Uterus (tissue), 4 donors: Measurements from ENCODE around the gene ZNF644. TPM values are rescaled to one million over a fixed set of nuclear protein-coding genes. Genes with fewer than 3 reads are reported as not detected.

Experiments used
- DNase-seq, 2 donors: peaks; one replicate each; pipeline ENCODE4 v3.0.0-alpha.2; 2019 to 2020
- H3K27ac ChIP-seq, 2 donors: fragments of 200-600 bp; sonication (generic); 1 replicate in 1 of 2; 2 replicates in 1 of 2; pipeline ENCODE4 v1.5.1; 2016 to 2018
- H3K27me3 ChIP-seq, 2 donors: fragments of 200-600 bp; sonication (generic); one replicate each; pipeline ENCODE4 v1.5.1; 2018 to 2019; ENCODE audit warnings: control low read depth in 1 of 2
- H3K36me3 ChIP-seq, 2 donors: fragments of 200-600 bp; sonication (generic); one replicate each; pipeline ENCODE4 v1.5.1; 2019; ENCODE audit warnings: control low read depth in 1 of 2
- H3K4me1 ChIP-seq, 2 donors: fragments of 200-600 bp; sonication (generic); one replicate each; pipeline ENCODE4 v1.5.1; 2018 to 2019; ENCODE audit warnings: control low read depth in 1 of 2
- H3K4me3 ChIP-seq, 2 donors: fragments of 200-600 bp; sonication (generic); 1 replicate in 1 of 2; 2 replicates in 1 of 2; pipeline ENCODE4 v1.5.1; 2018 to 2019; ENCODE audit warnings: mild to moderate bottlenecking in 1 of 2
- H3K9me3 ChIP-seq, 2 donors: fragments of 200-600 bp; sonication (generic); one replicate each; pipeline ENCODE4 v1.5.1; 2019; ENCODE audit warnings: control low read depth in 1 of 2
- POLR2A ChIP-seq, 2 donors: fragments of 450-650 bp; IDR thresholded peaks; one replicate each; pipeline ENCODE4 v1.6.1; 2016; ENCODE audit warnings: antibody characterized with exemption in 2 of 2, mild to moderate bottlenecking in 1 of 2, moderate library complexity in 1 of 2
- intact Hi-C: fragments of 100-400 bp; cut with DNase I; formaldehyde crosslinking; loops from one replicate; pipeline ENCODE4 v1.15.1; 2023; ENCODE audit warnings: low total_unique reads
- total RNA-seq, 4 donors: library from RNA; depleted of rRNA in 3 of 4; stranded (reverse); fragments of >200 nt in 3 of 4; gene quantifications; one replicate each; pipeline versions ENCODE4 v1.1.0 to v1.2.4, GENCODE V29; 2014 to 2023
- TF ChIP-seq, protein P1 (sequence below), 4 experiments: fragments of 200-600 bp in 2 of 4; fragments of 450-650 bp in 2 of 4; sonication (generic) in 2 of 4; IDR thresholded peaks; one replicate each; pipeline ENCODE4 v1.5.1; 2016 to 2019; ENCODE audit warnings: antibody characterized with exemption in 4 of 4, mild to moderate bottlenecking in 2 of 4, moderate library complexity in 1 of 4
- donor health status: DM: yes; HTN: yes; CAD: no.

Gene ZNF644
- total RNA-seq, 4 donors from 2014 or later, result 51.7 to 167 (median 93.3) TPM

DNA sequence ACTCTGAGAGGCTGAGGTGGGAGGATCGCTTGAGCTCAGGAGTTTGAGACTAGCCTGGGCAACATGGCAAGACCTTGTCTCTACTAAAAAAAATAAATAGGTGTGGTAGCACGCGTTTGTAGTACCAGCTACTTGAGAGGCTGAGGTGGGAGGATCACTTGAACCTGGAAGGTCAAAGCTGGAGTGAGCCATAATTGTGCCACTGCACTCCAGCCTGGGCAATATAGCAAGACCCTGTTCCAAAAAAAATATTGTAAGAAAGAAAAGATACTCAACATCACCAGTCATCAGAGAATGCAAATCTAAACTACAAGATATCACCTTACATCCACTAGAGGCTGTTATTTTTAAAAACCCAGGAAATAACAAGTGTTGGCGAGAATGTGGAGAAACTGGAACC, 32.5 kb downstream of the ZNF644 start:
- no peaks in the 10 kb centered on the region for H3K4me1 ChIP-seq
- intact Hi-C loops, result no loop called here
- DNase-seq, result no peak
- TF ChIP-seq POLR2A (IDR thresholded peaks at IDR 0.05), result no peak
- TF ChIP-seq, protein P1, sequence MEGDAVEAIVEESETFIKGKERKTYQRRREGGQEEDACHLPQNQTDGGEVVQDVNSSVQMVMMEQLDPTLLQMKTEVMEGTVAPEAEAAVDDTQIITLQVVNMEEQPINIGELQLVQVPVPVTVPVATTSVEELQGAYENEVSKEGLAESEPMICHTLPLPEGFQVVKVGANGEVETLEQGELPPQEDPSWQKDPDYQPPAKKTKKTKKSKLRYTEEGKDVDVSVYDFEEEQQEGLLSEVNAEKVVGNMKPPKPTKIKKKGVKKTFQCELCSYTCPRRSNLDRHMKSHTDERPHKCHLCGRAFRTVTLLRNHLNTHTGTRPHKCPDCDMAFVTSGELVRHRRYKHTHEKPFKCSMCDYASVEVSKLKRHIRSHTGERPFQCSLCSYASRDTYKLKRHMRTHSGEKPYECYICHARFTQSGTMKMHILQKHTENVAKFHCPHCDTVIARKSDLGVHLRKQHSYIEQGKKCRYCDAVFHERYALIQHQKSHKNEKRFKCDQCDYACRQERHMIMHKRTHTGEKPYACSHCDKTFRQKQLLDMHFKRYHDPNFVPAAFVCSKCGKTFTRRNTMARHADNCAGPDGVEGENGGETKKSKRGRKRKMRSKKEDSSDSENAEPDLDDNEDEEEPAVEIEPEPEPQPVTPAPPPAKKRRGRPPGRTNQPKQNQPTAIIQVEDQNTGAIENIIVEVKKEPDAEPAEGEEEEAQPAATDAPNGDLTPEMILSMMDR (IDR thresholded peaks at IDR 0.05), result no peak
- H3K4me3 ChIP-seq, result no peak overlapping the region
- peaks cover 0 to 5% of the 10 kb centered on the region in 2 donors for H3K9me3 ChIP-seq
- no peaks in the 10 kb centered on the region for H3K27me3 ChIP-seq
- no peak overlapping the region for H3K27ac ChIP-seq
- no peaks in the 10 kb centered on the region for H3K36me3 ChIP-seq

DNA sequence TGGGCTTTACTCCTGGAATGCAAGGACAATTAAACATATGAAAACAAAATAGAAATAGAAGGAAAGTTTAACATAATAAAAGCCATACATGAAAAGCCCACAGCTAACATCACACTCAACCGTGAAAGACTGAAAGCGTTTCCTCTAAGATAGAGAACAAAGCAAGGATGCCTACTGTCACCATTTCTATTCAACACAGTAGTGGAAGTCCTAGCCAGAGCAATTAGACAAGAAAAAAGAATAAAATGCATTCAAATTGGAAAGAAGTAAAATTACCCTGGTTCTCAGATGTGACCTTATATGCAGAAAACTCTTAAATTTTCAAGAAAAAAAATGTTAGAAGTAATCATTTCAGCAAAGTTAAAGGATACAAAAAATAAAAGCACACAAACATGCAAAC, 34.0 kb downstream of the ZNF644 start:
- Histone ChIP-seq H3K36me3 (no peaks in the 10 kb centered on the region), H3K4me3 (no peak overlapping the region), H3K27ac (no peak overlapping the region), H3K4me1 (no peaks in the 10 kb centered on the region), H3K27me3 (no peaks in the 10 kb centered on the region), H3K9me3 (peaks cover 0 to 5% of the 10 kb centered on the region in 2 donors)
- TF ChIP-seq, protein P1 (IDR thresholded peaks at IDR 0.05), result no peak
- no peak for TF ChIP-seq POLR2A (IDR thresholded peaks at IDR 0.05)
- DNase-seq, result no peak
- intact Hi-C loops, result no loop called here

DNA sequence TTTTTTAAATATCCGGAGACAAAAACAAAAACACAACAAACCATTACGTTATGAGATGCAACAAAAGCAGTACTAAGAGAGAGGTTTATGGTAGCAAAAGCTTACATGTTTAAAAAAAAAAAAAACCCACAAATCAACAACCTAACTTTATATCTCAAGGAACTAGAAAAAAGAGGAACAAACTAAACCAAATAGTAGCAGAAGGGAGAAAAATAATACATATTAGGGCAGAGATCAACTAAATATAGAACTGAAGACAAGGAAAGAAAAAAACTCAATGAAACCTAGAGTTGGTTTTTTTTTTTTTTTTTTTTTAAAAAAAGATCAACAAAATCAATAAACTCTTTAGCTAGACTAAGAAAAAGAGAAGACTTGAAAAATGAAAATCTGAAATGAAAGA, 34.9 kb downstream of the ZNF644 start:
- intact Hi-C loops, result no loop called here
- H3K27me3 ChIP-seq, result no peaks in the 10 kb centered on the region
- peaks cover 0 to 5% of the 10 kb centered on the region in 2 donors for H3K9me3 ChIP-seq
- H3K4me3 ChIP-seq, result no peak overlapping the region
- no peak overlapping the region for H3K27ac ChIP-seq
- no peaks in the 10 kb centered on the region for H3K36me3 ChIP-seq
- TF ChIP-seq, protein P1 (IDR thresholded peaks at IDR 0.05), result no peak
- no peak for TF ChIP-seq POLR2A (IDR thresholded peaks at IDR 0.05)
- no peak for DNase-seq
- H3K4me1 ChIP-seq, result no peaks in the 10 kb centered on the region

DNA sequence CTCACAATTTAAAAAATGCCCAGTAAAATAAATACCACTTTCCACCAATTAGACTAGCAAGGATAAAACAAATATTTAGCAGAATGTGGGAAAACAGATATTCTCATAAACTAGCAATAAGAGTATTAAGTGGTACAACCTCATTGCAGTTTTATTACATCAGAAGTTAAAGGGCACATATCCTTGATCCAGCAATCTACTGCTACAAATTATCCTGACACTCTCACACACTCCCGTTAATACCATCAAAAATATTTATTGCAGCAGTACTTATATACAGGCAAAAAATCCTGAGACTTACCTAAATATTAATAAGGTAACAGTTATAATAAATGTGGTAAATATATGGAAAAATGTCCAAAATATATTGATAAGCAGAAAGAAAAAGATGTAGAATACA, 44.3 kb downstream of the ZNF644 start:
- DNase-seq, result no peak
- TF ChIP-seq, protein P1 (IDR thresholded peaks at IDR 0.05), result no peak
- no peak for TF ChIP-seq POLR2A (IDR thresholded peaks at IDR 0.05)
- no peak overlapping the region for H3K27ac ChIP-seq
- H3K36me3 ChIP-seq, result no peaks in the 10 kb centered on the region
- no peak overlapping the region for H3K4me3 ChIP-seq
- H3K9me3 ChIP-seq, result no peaks in the 10 kb centered on the region
- no peaks in the 10 kb centered on the region for H3K27me3 ChIP-seq
- no peaks in the 10 kb centered on the region for H3K4me1 ChIP-seq
- intact Hi-C loops, result no loop called here

DNA sequence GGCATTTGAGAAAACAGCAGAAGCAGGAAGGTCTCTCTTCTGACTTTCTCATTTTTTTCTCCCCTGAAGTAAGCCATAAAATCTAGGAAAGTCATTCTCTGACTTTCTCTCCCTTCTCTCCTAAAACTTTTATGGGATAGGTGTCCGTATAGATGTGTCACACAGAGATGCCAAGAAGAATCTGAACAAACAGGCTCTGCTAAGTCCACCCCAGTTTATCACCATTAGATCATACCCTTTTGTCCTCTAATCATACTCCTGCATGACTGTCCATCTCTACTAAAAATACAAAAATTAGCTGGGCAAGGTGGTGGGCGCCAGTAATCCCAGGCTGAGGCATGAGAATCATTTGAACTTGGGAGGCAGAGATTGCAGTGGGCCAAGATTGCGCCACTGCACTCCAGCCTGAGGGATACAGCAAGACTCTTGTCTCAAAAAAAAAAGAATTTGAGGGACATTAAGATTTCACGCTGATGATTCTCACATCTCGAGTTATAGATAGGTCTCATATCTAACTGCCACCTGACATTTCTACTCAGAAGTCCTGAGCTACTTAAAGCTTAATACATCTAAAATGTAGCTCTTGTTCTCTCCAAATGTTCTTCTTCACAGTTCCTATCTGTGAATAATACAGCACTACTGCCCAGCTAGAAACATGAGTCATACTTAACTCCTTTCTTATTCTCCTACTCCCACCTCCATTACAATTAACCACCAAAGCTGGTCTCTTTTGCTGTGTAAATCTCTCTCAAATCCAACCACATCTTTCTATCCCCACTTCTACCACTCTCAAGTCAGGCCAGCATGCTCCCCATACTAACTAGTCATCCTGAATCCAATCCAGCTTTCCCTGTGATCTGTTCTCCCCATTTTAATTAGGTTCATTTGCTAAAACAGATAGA, 47.7 kb downstream of the ZNF644 start:
- Histone ChIP-seq H3K9me3 (no peaks in the 10 kb centered on the region), H3K4me1 (no peaks in the 10 kb centered on the region), H3K36me3 (no peaks in the 10 kb centered on the region), H3K27ac (peak overlapping the region; percentile 17 to 56), H3K4me3 (no peak overlapping the region), H3K27me3 (no peaks in the 10 kb centered on the region)
- intact Hi-C loops, result no loop called here
- TF ChIP-seq, protein P1 (IDR thresholded peaks at IDR 0.05), result no peak
- TF ChIP-seq POLR2A (IDR thresholded peaks at IDR 0.05), result no peak
- DNase-seq, result no peak
